Mesothelial cell of epicardium (in vitro differentiated cells): ENCODE measurements around the gene TNNI2. TPM values are rescaled to one million over a fixed set of nuclear protein-coding genes. Genes with fewer than 3 reads are reported as not detected.

Experiments used
- DNase-seq, 2 experiments: peaks; one replicate each; pipeline ENCODE4 v3.0.0; 2021; ENCODE audit warnings: low spot score in 2 of 2; ENCODE audit not compliant: unreplicated experiment in 2 of 2
- H3K27ac Mint-ChIP-seq: 2 replicates; pipeline ENCODE4 v1.8.0; 2021; ENCODE audit warnings: mixed read lengths
- H3K27me3 Mint-ChIP-seq: 2 replicates; pipeline ENCODE4 v1.8.0; 2021; ENCODE audit warnings: low read depth, mixed read lengths
- H3K36me3 Mint-ChIP-seq: 2 replicates; pipeline ENCODE4 v1.8.0; 2021; ENCODE audit warnings: mixed read lengths
- H3K4me1 Mint-ChIP-seq: 2 replicates; pipeline ENCODE4 v1.8.0; 2021; ENCODE audit warnings: mixed read lengths
- H3K4me3 Mint-ChIP-seq: 2 replicates; pipeline ENCODE4 v1.8.0; 2021; ENCODE audit warnings: mild to moderate bottlenecking, moderate library complexity, mixed read lengths
- H3K9me3 Mint-ChIP-seq: 2 replicates; pipeline ENCODE4 v1.8.0; 2021; ENCODE audit warnings: mixed read lengths
- total RNA-seq: library from RNA; stranded (reverse); gene quantifications from 3 replicates; pipeline ENCODE4 v1.2.1, GENCODE V29; 2021
- TF ChIP-seq, protein P1 (sequence below): fragments of 200-600 bp; sonication (generic); IDR thresholded peaks from one replicate; pipeline ENCODE4 v1.5.0; 2021; ENCODE audit warnings: antibody characterized with exemption; ENCODE audit not compliant: unreplicated experiment

The TNNI2 gene
- total RNA-seq, 1 donor from 2014 or later = 1.3 TPM

DNA sequence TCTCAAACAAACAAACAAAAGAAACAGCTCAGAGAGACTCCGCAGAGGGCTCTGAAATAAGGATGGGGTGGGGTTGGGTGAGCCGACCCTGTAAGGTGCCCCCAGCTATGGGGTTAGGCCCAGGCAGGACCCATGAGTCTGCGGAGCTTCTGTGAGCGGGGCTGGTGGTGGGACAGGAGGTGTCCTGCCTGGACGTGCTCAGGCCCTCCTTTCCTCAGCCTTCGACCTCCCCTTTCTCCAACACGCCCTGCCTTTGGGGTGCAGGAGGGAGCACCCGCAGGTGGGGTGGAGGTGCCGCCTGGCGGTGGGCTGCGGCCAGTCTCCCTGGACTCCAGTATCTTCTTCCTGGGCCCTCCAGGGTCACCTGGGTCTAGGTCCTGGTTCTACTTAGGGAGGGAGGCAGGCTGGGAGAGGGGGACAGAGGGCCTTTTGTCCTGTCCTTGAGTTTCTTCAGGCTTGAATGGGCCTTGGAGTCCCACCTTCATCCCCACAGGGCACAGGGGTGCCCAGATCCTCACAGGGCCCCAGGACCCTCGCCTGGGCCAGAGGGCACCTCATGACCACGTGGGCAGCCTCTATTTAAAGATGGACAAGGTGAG, 40.7 kb downstream of the TNNI2 start:
- Mint-ChIP-seq H3K27me3 (no peaks in the 10 kb centered on the region), H3K36me3 (no peaks in the 10 kb centered on the region), H3K27ac (peak overlapping the region; percentile 90)

DNA sequence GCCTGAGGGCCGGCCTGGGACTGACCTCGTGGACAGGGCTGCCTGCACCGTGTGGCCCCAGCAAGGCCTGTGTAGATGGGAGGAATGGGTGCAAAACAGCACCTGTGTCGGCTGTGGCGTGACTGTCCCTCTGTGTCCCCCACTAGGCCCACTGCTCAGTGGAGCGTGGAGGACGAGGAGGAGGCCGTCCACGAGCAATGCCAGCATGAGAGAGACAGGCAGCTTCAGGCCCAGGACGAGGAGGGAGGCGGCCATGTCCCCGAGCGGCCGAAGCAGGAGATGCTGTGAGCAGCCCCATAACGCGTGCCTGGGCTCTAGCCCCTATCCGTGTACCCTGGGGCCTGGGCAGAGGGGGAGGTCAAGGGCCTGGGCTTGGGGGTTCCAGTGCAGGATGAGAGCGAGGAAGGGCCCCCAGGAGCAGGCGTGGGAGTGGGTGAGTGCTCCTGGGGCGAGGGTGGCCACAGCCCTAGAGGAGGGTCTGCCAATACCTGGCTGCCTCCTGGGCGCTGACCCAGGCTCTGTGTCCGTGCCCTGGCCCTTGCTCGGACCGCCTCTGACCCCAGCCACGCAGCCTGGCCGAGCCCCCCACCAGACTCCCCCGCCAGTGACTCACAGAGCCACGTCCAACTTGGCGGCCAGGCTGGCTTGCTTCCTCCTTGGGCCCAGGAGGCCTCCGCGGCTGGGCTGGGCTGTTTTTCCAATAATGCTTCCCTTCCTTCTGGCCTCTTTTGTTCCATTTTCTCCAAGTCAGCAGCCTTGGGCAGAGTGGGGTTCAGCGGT, 41.4 kb downstream of the TNNI2 start:
- H3K9me3 Mint-ChIP-seq = no peaks in the 10 kb centered on the region
- H3K4me3 Mint-ChIP-seq = no peak overlapping the region
- peaks cover 25% of the 10 kb centered on the region for H3K4me1 Mint-ChIP-seq
- H3K27ac Mint-ChIP-seq = peak overlapping the region; percentile 90
- H3K27me3 Mint-ChIP-seq = no peaks in the 10 kb centered on the region
- DNase-seq = peak in 1 of 2 experiments; percentile 14
- TF ChIP-seq, protein P1, sequence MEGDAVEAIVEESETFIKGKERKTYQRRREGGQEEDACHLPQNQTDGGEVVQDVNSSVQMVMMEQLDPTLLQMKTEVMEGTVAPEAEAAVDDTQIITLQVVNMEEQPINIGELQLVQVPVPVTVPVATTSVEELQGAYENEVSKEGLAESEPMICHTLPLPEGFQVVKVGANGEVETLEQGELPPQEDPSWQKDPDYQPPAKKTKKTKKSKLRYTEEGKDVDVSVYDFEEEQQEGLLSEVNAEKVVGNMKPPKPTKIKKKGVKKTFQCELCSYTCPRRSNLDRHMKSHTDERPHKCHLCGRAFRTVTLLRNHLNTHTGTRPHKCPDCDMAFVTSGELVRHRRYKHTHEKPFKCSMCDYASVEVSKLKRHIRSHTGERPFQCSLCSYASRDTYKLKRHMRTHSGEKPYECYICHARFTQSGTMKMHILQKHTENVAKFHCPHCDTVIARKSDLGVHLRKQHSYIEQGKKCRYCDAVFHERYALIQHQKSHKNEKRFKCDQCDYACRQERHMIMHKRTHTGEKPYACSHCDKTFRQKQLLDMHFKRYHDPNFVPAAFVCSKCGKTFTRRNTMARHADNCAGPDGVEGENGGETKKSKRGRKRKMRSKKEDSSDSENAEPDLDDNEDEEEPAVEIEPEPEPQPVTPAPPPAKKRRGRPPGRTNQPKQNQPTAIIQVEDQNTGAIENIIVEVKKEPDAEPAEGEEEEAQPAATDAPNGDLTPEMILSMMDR = no peak
- no peaks in the 10 kb centered on the region for H3K36me3 Mint-ChIP-seq

More for the DNA sequence above, 40.7 kb downstream of the TNNI2 start:
- Mint-ChIP-seq H3K9me3 (no peaks in the 10 kb centered on the region), H3K4me1 (peaks cover 25% of the 10 kb centered on the region), H3K4me3 (no peak overlapping the region)
- TF ChIP-seq, protein P1 = no peak
- DNase-seq = peak in 1 of 2 experiments; percentile 15

- Mint-ChIP-seq H3K4me1 (peaks cover 22% of the 10 kb centered on the region), H3K27me3 (no peaks in the 10 kb centered on the region), H3K27ac (peak overlapping the region; percentile 90), H3K4me3 (no peak overlapping the region), H3K9me3 (no peaks in the 10 kb centered on the region), H3K36me3 (no peaks in the 10 kb centered on the region)
- DNase-seq = peak in 1 of 2 experiments; percentile 12
- TF ChIP-seq, protein P1 = no peak
These were observed 42.1 kb downstream of the TNNI2 start for GRCh38 chr11:1880746-1881441.

DNA sequence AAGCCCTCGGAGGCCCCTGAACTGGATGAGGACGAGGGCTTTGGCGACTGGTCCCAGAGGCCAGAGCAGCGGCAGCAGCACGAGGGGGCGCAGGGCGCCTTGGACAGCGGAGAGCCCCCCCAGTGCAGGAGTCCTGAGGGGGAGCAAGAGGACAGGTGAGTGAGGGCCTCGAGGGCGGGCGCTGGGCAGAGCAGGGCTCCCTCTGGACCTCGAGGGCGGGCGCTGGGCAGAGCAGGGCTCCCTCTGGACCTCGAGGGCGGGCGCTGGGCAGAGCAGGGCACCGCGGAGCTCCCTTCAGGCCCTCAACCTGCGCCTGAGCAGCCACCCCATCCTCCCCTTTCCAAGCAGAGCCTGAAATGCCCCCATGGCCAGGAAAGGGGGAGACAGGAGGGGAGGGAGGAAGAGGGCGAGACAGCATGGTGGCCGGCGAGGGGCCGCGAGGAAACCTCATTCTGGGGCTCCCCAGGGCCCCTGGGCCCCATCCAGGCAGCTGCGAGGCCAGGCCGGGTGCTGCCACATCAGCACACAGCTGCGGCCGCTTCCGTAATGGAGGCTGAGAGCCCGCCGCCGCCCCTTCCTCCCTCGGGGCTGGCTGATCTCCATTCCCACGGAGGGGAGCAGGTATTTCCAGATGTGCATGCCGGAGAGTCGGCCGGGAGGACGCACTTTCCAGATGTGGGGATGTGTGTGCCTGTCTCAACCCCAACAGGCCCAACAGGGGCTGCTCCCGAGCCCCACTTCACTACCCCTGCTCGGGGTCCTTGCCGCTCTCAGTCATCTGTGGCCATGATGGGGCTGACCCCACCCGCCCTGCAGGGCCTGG, 42.9 kb downstream of the TNNI2 start:
- Mint-ChIP-seq H3K36me3 (no peaks in the 10 kb centered on the region), H3K4me1 (peaks cover 16% of the 10 kb centered on the region), H3K27me3 (no peaks in the 10 kb centered on the region), H3K9me3 (no peaks in the 10 kb centered on the region), H3K4me3 (no peak overlapping the region), H3K27ac (no peak overlapping the region)
- TF ChIP-seq, protein P1 = no peak
- peak in 1 of 2 experiments; percentile 20 for DNase-seq
